Mesenteric fat pad (tissue), 1 donor: ENCODE measurements around the gene ARL10. TPM values are rescaled to one million over a fixed set of nuclear protein-coding genes. Genes with fewer than 3 reads are reported as not detected.
A peak's percentile ranks its signal among the peaks of the same experiment; 100 is the strongest.

ENCODE experiments used
- DNase-seq: peaks from one replicate; pipeline ENCODE4 v3.0.0-alpha.2; 2020; ENCODE audit warnings: low spot score
- total RNA-seq: library from RNA; stranded (reverse); fragmentation: NEBNext Ultra II Directional; extraction: Animal tissue kit (Norgen Biotek cat#: 25700); gene quantifications from one replicate; pipeline ENCODE4 v1.2.1, GENCODE V29; 2021
- donor health status: DM: yes; HTN: yes; CAD: no.

Gene ARL10
- total RNA-seq, 1 donor from 2014 or later = 4.4 TPM

- DNase-seq = peak; percentile 97
Measured at GRCh38 chr5:176361437-176362232, 3.7 kb upstream of the ARL10 start, which contains the start of gene KIAA1191. Gene KIAA1191, minus strand, starts transcription at chr5:176361764. Its CDS starts 2,256 bp downstream, at chr5:176359508.

- DNase-seq = no peak
Measured at GRCh38 chr5:176362233-176362490, 3.1 kb upstream of the ARL10 start.

- DNase-seq = no peak
Measured at GRCh38 chr5:176364765-176365350, 429 bp upstream of the ARL10 start.

GRCh38 chr5:176366232-176366894, 1.1 kb downstream of the ARL10 start:
- no peak for DNase-seq

- DNase-seq = no peak
Measured at GRCh38 chr5:176368726-176369125, 3.4 kb downstream of the ARL10 start.

GRCh38 chr5:176369934-176370711, 4.8 kb downstream of the ARL10 start:
- DNase-seq = no peak

GRCh38 chr5:176371621-176372539, 6.6 kb downstream of the ARL10 start:
- no peak for DNase-seq

- no peak for DNase-seq
Measured at GRCh38 chr5:176373100-176373818, 8.0 kb downstream of the ARL10 start.

GRCh38 chr5:176379881-176380280, 14.6 kb downstream of the ARL10 start:
- DNase-seq = no peak

- DNase-seq = no peak
Measured at GRCh38 chr5:176381423-176381822, 16.1 kb downstream of the ARL10 start.

GRCh38 chr5:176381979-176382378, 16.7 kb downstream of the ARL10 start:
- DNase-seq = no peak

GRCh38 chr5:176382721-176383120, 17.4 kb downstream of the ARL10 start:
- no peak for DNase-seq

- no peak for DNase-seq
Measured at GRCh38 chr5:176383248-176383905, 18.1 kb downstream of the ARL10 start.

- DNase-seq = no peak
Measured at GRCh38 chr5:176383961-176384360, 18.7 kb downstream of the ARL10 start.

GRCh38 chr5:176384366-176384930, 19.2 kb downstream of the ARL10 start:
- no peak for DNase-seq

- no peak for DNase-seq
Measured at GRCh38 chr5:176384991-176385390, 19.7 kb downstream of the ARL10 start.

GRCh38 chr5:176386491-176386890, 21.2 kb downstream of the ARL10 start:
- DNase-seq = no peak

GRCh38 chr5:176387384-176387925, 22.2 kb downstream of the ARL10 start:
- no peak for DNase-seq

GRCh38 chr5:176388003-176388443, 22.7 kb downstream of the ARL10 start:
- no peak for DNase-seq
